ENCODE results near the gene SYN1.

The SYN1 gene

GRCh38 chrX:47523297-47523696 lies 96.4 kb downstream of the SYN1 start:
- DNase-seq (ENCODE audit: low read depth): peak; percentile 63
